ENCODE results near the gene LAPTM5. TPM values are rescaled to one million over a fixed set of nuclear protein-coding genes. Genes with fewer than 3 reads are reported as not detected.

Gene LAPTM5
- total and polyA plus RNA-seq, 8 donors: 4.6 to 48.4 (median 35.4) TPM

DNA sequence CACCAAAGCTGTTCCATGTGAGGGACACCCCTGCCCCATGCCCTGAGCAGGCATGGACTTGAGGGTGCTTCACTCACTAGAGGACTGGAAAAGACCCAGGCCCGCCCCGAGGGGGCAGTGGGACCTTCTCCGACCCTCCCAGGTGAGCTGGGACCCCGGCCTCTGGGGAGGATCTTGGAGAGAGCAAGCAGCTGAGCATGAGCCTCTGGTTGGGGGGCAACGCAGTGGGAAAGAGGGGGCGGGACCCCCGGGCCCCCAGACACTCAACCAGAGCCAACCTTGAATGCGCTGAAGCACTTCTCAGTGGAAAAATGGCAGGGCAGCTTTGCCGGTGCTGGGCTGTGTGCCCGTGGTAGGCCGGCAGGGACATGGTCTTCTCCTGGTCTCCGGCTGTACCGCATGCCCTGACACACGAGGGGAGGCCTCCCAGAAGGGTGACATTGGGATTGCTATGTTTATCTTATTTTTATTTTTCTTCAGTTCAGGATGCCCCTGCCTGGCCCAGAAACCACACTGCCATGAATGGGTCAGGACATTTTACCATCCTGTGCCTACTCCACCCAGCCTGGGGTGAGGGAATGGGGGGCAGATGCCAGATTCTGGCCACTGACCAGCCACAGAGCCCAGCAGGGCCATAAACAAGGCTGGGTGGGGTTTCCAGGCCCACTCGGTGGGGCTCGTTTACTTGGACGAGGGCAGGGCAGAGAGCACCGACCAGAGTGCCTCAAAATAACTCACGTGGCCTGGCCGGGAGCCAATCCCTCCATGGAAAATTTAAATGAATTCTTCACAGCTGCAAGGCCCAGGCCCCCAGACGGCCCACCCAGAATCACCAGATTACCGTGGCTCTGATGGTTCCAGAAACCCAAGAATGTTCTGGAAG, 17.2 kb upstream of the LAPTM5 start:
- no peak for TF ChIP-seq EP300 (IDR thresholded peaks at IDR 0.05)
- no peak for TF ChIP-seq POLR2A (IDR thresholded peaks at IDR 0.05)
- no peak for TF ChIP-seq CTCF (IDR thresholded peaks at IDR 0.05)
- TF ChIP-seq POLR2AphosphoS5 (IDR thresholded peaks at IDR 0.05): no peak
- intact Hi-C loops (cut with DNase I; ENCODE audit: low total_unique reads): no loop called here
- no peaks in the 10 kb centered on the region for H3K9me3 ChIP-seq
- WGBS, 5 donors: 64 to 75% (median 68%) methylated on average over 17 to 22 of the region's 22 CpGs
- H3K27ac ChIP-seq: no peak overlapping the region
- no peaks in the 10 kb centered on the region for H3K36me3 ChIP-seq
- DNase-seq: no peak
- peaks cover 0 to 5% (median 0%) of the 10 kb centered on the region in 4 donors for H3K4me1 ChIP-seq
- no peaks in the 10 kb centered on the region for H3K27me3 ChIP-seq
- H3K4me3 ChIP-seq: no peak overlapping the region

DNA sequence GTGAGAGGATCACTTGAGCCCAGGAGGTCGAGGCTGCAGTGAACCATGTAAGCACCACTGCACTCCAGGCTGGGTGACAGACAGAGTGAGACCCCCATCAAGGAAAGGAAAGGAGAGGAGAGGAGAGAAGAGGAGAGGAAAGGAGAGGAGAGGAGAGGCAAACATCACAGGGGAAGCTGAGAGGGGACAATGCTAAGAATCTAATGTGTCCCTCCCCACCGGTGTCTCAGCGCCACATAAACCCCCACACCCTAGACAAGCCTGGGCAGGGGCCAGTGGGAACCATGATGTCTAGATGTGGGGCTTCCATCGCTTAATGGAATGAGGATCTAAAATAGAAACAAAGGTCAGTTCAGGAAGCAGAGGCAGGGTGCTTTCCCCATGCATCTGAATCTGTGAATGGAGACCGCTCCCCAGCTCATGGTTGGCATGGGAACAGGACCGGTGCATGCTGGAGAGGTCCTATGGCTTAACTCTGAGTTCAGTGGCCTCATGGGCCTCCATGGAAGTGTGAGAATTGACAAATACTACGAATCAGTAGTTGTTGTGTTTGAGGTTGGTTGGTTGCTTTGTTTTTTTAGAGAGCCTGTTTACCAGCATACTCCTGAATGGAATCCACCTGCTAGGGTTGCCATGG, 16.3 kb upstream of the LAPTM5 start:
- Histone ChIP-seq H3K27ac (no peak overlapping the region), H3K9me3 (no peaks in the 10 kb centered on the region), H3K27me3 (no peaks in the 10 kb centered on the region), H3K36me3 (no peaks in the 10 kb centered on the region), H3K4me3 (no peak overlapping the region), H3K4me1 (no peaks in the 10 kb centered on the region)
- WGBS, 5 donors: 61 to 77% (median 68%) methylated on average over 7 of the region's 7 CpGs
- intact Hi-C loops (cut with DNase I; ENCODE audit: low total_unique reads): no loop called here
- no peak for DNase-seq
- TF ChIP-seq POLR2AphosphoS5 (IDR thresholded peaks at IDR 0.05) (no peak), EP300 (IDR thresholded peaks at IDR 0.05) (no peak)

GRCh38 chr1:30771005-30771404, 13.4 kb upstream of the LAPTM5 start:
- Histone ChIP-seq H3K27ac (no peak overlapping the region), H3K4me1 (no peaks in the 10 kb centered on the region), H3K36me3 (no peaks in the 10 kb centered on the region), H3K27me3 (no peaks in the 10 kb centered on the region), H3K9me3 (no peaks in the 10 kb centered on the region), H3K4me3 (no peak overlapping the region)
- DNase-seq: no peak
- no peak for TF ChIP-seq POLR2A (IDR thresholded peaks at IDR 0.05)
- no peak for TF ChIP-seq CTCF (IDR thresholded peaks at IDR 0.05)
- TF ChIP-seq POLR2AphosphoS5 (IDR thresholded peaks at IDR 0.05): no peak
- no peak for TF ChIP-seq EP300 (IDR thresholded peaks at IDR 0.05)
- intact Hi-C loops (cut with DNase I; ENCODE audit: low total_unique reads): no loop called here
- WGBS, 5 donors: 87 to 91% (median 89%) methylated on average over 6 of the region's 6 CpGs

DNA sequence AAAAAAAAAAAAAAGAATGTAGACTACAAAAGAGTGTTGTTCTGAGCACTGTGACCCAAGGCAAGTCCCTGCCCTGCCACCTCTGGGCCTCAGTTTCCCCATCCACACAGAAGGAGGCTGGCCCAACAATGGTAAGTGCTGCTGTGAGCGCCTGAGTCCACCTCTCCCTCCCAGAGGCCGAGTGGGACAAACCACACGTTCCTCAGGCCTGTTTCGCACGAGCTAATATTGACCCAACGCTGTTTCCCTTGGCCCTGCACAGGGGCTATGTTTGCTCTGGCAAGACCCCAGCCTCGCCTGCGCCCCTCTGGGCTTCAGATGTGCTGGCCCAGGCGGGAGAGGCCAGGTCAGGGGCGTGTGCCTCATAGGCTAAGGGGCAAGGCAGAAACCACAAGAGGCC, 12.6 kb upstream of the LAPTM5 start:
- Histone ChIP-seq H3K9me3 (no peaks in the 10 kb centered on the region), H3K27ac (no peak overlapping the region), H3K4me1 (no peaks in the 10 kb centered on the region), H3K27me3 (no peaks in the 10 kb centered on the region), H3K36me3 (no peaks in the 10 kb centered on the region), H3K4me3 (no peak overlapping the region)
- 38 to 60% (median 45%) methylated on average over 10 of the region's 10 CpGs for WGBS, 5 donors
- TF ChIP-seq POLR2A (IDR thresholded peaks at IDR 0.05) (no peak), POLR2AphosphoS5 (IDR thresholded peaks at IDR 0.05) (no peak), EP300 (IDR thresholded peaks at IDR 0.05) (no peak), CTCF (IDR thresholded peaks at IDR 0.05) (no peak)
- intact Hi-C loops (cut with DNase I; ENCODE audit: low total_unique reads): no loop called here
- no peak for DNase-seq
